Activated T-helper 2 cell treated with anti-CD3 and anti-CD28 coated beads, Interferon-gamma antibody, Interleukin-2, Interleukin-4, amounts not matched to agents 10 μg/mL and 5 μg/mL and 100 μg/mL, durations not matched to agents 14 hours and 24 hours and 36 hours (primary cell): ENCODE data around the gene HMCN1. TPM values are rescaled to one million over a fixed set of nuclear protein-coding genes. Genes with fewer than 3 reads are reported as not detected.
"Not testable (repeated sequence)": the region's sequence is repeated elsewhere in the genome, so short reads cannot be mapped to it uniquely, and the experiment has no call there.

Source experiments
- DNase-seq: peaks from one replicate; pipeline ENCODE4 v3.0.0; 2021; ENCODE audit warnings: low spot score
- H3K27ac Mint-ChIP-seq: one replicate; pipeline ENCODE4 v1.8.0; 2021; ENCODE audit warnings: mixed read lengths
- H3K27me3 Mint-ChIP-seq: one replicate; pipeline ENCODE4 v1.8.0; 2021; ENCODE audit warnings: low read depth, mixed read lengths
- H3K36me3 Mint-ChIP-seq: one replicate; pipeline ENCODE4 v1.8.0; 2021; ENCODE audit warnings: low read depth, mixed read lengths
- H3K4me1 Mint-ChIP-seq: one replicate; pipeline ENCODE4 v1.8.0; 2021; ENCODE audit warnings: low read depth, mixed read lengths
- H3K4me3 Mint-ChIP-seq: one replicate; pipeline ENCODE4 v1.8.0; 2021; ENCODE audit warnings: low read depth, mild to moderate bottlenecking, moderate library complexity, mixed read lengths
- H3K9me3 Mint-ChIP-seq: one replicate; pipeline ENCODE4 v1.8.0; 2021; ENCODE audit warnings: mixed read lengths
- intact Hi-C: fragments of 100-400 bp; cut with micrococcal nuclease; formaldehyde crosslinking; loops from one replicate; pipeline ENCODE4 v1.15.1; 2023
- total RNA-seq: library from RNA; stranded (reverse); gene quantifications from 2 replicates; pipeline ENCODE4 v1.2.3, GENCODE V29; 2022

The HMCN1 gene
- total RNA-seq, 1 donor from 2014 or later = 0.18 TPM

DNA sequence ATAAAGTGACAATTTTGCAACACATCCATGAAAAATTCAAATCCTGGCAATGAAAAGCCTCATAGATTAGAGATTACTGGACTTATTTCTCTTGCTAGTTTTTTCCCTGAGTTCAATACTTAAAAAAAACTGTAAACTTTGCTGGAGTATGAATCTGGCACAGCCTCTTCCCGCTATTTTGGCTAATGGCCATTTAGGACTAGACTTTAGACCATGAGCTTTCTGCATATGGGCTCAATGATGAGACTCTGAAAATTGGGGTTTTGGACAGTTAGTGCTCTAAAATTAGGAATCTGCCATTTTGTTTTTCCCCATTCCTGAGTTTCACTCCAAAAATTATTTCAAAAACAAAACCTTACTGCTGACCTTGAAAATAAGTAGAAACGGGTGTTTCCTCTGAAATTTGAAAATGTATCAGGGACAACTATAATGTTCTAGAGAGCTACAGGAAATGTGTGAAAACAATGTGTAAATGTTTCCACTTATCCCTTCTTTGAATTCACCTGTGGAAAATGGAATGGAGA, 137.5 kb downstream of the HMCN1 start:
- H3K4me3 Mint-ChIP-seq = no peak overlapping the region
- no peaks in the 10 kb centered on the region for H3K36me3 Mint-ChIP-seq
- intact Hi-C loops = no loop called here
- no peak overlapping the region for H3K27ac Mint-ChIP-seq
- H3K4me1 Mint-ChIP-seq = no peaks in the 10 kb centered on the region
- DNase-seq = no peak
- no peaks in the 10 kb centered on the region for H3K9me3 Mint-ChIP-seq
- H3K27me3 Mint-ChIP-seq = no peaks in the 10 kb centered on the region

DNA sequence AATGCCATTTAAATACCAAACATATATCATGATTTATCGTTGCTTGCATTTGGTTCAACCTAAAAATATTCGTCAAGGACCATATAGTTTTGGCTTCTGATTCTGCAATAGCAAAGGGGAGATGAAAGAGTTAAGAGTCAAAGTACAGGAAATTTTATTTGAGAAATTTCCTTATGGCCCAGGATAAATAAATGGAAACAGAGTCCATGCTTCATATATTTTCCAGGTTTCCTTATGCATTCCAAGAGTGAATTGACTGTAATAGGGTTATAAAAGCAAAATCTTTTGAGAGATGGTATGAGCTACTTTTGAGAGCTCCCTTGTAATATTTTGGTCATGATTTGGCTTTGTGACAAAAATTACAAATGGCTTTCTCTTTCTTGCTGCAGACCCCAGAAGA, 140.1 kb downstream of the HMCN1 start:
- Mint-ChIP-seq H3K36me3 (no peaks in the 10 kb centered on the region), H3K4me3 (no peak overlapping the region), H3K9me3 (no peaks in the 10 kb centered on the region), H3K4me1 (no peaks in the 10 kb centered on the region), H3K27ac (no peak overlapping the region), H3K27me3 (no peaks in the 10 kb centered on the region)
- no peak for DNase-seq
- intact Hi-C loops = no loop called here

DNA sequence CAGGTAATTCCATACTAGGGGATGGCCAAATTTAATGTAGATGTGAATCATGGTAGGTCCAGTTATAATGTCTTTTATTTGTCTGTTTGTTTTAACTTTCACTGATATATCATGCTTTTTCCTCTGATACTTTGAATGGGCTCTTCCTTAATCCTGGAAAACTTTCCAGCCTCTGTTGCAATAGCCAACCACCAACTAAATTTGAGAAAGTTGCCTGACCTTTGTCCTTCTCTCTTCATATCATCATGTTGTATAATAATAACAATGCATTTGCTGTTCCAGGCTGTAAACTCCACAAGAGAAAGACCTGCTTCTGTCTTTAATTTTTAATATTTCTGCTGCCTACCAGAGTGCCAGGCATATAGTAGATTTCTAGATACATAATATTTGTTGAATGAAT, 146.1 kb downstream of the HMCN1 start:
- intact Hi-C loops = no loop called here
- DNase-seq = no peak
- Mint-ChIP-seq H3K4me1 (no peaks in the 10 kb centered on the region), H3K4me3 (no peak overlapping the region), H3K9me3 (no peaks in the 10 kb centered on the region), H3K27me3 (no peaks in the 10 kb centered on the region), H3K27ac (no peak overlapping the region), H3K36me3 (no peaks in the 10 kb centered on the region)

DNA sequence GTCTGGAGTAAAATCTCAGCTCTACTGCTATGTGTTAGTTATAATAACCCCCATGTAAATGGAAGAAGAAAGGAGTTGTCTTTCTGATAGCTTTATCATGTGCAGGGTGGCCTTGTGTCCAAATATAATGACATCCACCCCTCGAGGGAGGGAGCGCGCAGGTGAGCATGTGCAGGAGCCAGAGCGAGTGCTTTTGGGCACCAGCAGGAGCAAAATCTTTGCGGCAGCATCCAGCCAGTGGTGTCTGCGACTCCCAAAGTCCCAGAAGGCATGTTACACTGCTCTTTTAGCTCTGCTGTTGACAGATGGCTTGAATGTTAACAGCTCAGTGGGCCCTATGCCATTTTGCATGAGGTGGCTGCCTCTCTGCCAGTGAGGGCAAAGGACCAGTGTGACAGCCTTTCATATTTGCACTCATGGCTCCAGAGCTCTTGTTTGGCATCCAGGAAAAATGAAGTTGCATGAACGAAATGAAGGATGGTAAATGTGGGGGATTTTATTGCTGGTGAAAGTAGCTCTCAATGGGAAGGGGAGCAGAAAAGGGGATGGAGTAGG, 146.7 kb downstream of the HMCN1 start:
- no peaks in the 10 kb centered on the region for H3K9me3 Mint-ChIP-seq
- no peaks in the 10 kb centered on the region for H3K4me1 Mint-ChIP-seq
- intact Hi-C loops = no loop called here
- DNase-seq = no peak
- no peak overlapping the region for H3K27ac Mint-ChIP-seq
- H3K27me3 Mint-ChIP-seq = no peaks in the 10 kb centered on the region
- no peaks in the 10 kb centered on the region for H3K36me3 Mint-ChIP-seq
- H3K4me3 Mint-ChIP-seq = no peak overlapping the region

DNA sequence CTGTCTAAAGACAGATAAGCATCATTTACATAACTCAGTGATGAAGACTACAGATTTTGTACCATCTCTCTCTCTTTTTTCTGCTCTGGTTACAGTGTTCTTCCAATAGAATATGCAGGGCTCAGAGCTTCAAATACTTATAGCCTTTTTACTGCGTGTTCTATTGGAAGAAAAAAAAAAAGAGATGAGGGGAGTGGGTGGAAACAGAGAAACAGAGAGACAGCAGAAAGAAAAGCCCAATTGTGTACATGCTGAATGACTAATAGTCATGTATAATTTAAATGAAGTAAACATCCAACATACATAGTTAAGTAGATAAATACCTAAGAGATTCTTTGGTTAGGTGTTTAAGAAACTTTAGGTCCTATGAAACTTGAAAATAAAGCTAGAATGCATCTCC, 151.9 kb downstream of the HMCN1 start:
- Mint-ChIP-seq H3K4me1 (no peaks in the 10 kb centered on the region), H3K4me3 (no peak overlapping the region), H3K36me3 (no peaks in the 10 kb centered on the region), H3K9me3 (no peaks in the 10 kb centered on the region), H3K27ac (no peak overlapping the region), H3K27me3 (no peaks in the 10 kb centered on the region)
- no peak for DNase-seq
- intact Hi-C loops = no loop called here

DNA sequence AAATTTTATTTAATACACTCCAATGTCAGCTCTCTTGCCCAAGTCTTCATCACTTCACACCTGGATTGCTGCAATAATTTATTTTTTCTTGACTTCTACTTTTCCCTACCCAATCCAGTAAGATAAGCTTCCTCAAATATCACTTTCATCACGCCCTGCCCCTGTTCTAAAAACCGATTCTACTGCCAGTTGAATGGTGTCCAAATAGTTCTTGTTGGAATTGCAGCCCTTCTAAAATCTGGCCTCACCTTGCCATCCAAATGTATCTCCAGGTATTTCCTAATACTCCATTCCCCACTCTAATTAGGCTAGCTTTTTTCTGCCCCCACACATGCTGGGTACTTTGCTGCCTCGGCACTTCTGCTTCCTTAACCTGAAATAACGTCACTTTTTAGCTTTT, 152.5 kb downstream of the HMCN1 start:
- Mint-ChIP-seq H3K4me3 (no peak overlapping the region), H3K27ac (no peak overlapping the region), H3K4me1 (no peaks in the 10 kb centered on the region), H3K9me3 (no peaks in the 10 kb centered on the region), H3K27me3 (no peaks in the 10 kb centered on the region), H3K36me3 (no peaks in the 10 kb centered on the region)
- intact Hi-C loops = no loop called here
- no peak for DNase-seq

DNA sequence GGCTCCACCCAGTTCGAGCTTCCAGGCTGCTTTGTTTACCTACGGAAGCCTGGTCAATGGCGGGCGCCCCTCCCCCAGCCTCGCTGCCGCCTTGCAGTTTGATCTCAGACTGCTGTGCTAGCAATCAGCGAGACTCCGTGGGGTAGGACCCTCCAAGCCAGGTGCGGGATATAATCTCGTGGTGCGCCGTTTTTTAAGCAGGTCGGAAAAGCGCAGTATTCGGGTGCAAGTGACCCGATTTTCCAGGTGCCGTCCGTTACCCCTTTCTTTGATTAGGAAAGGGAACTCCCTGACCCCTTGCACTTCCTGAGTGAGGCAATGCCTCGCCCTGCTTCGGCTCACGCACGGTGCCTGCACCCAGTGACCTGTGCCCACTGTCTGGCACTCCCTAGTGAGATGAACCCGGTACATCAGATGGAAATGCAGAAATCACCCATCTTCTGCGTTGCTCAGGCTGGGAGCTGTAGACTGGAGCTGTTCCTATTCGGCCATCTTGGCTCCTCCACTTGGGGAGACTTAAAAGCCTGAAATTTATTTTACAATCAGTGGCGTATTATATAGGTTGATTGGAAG, 158.7 kb downstream of the HMCN1 start:
- H3K4me3 Mint-ChIP-seq, H3K36me3 Mint-ChIP-seq, intact Hi-C loops, H3K27me3 Mint-ChIP-seq, H3K27ac Mint-ChIP-seq, DNase-seq, H3K4me1 Mint-ChIP-seq, H3K9me3 Mint-ChIP-seq: not testable (repeated sequence)

DNA sequence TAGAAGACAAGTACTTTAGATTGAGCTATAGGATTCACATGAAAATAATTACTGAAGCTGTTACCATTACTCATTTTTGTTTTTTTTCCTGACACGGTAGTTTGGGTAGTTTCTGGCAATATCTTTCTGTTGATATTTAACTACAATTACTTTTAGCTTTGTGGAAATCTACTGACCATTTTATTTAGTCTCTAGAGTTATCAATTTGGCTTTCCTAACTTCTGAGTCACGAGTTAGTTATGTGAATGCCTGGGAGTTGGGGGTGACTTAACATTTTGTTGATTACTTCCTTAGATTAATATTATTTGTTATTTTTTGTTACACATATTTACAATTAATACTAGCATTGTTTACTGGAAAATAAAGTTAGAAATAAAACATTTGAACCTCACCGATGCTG, 160.6 kb downstream of the HMCN1 start:
- intact Hi-C loops = no loop called here
- H3K4me3 Mint-ChIP-seq = no peak overlapping the region
- no peak overlapping the region for H3K27ac Mint-ChIP-seq
- H3K27me3 Mint-ChIP-seq = no peaks in the 10 kb centered on the region
- no peaks in the 10 kb centered on the region for H3K36me3 Mint-ChIP-seq
- H3K4me1 Mint-ChIP-seq = no peaks in the 10 kb centered on the region
- no peaks in the 10 kb centered on the region for H3K9me3 Mint-ChIP-seq
- no peak for DNase-seq

DNA sequence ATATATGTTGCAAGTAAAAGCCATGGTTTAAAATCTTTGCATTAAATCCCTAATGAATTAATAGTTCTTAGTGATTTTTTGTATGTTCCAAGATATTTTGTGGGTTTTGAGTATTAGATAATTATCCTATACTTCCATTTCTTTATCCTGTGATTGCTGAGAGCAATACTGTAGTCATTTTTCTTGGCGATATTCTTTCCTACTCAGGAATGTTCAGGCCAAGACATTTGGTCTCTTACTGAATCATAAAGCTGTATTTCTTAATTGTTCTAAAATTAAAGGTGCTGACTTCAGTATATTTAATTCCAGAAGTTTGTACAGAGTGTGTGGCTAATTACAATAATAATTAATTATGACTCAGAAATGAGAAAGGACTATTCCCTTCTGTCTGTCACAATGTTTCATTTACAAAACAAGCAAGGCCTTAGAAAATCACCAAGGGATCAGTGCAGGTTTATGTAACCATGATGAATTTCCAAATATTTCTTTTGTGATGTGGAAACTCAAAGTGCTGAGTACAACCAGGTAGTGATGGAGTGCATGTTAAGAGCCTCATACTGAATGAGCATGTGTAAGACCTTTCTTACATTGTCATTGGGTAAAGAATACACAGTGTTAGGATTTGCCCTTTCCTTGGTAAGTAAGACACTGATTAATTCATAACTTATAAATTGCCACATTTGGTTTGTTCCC, 161.2 kb downstream of the HMCN1 start:
- Mint-ChIP-seq H3K27ac (no peak overlapping the region), H3K4me1 (no peaks in the 10 kb centered on the region), H3K36me3 (no peaks in the 10 kb centered on the region), H3K27me3 (no peaks in the 10 kb centered on the region), H3K4me3 (no peak overlapping the region), H3K9me3 (no peaks in the 10 kb centered on the region)
- no peak for DNase-seq
- intact Hi-C loops = no loop called here

DNA sequence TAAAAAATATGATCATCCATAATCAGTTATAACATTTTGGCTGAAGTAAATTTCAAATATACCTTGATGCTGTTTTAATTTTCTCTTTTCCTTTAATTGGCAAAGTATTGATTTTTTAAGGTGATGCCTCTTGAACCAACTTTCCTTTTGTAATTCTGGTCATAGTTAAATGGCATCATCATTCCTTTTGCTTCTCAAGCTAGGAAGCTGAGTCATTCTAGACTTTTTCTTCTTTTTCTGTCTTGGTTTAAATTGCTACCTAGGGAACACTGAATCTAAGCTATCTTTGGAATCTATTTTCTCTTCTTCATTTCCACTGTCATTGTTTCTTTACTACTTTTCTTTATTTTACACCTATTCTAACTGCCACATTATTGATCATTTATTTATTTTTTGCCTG, 162.7 kb downstream of the HMCN1 start:
- Mint-ChIP-seq H3K4me1 (no peaks in the 10 kb centered on the region), H3K27ac (no peak overlapping the region), H3K36me3 (no peaks in the 10 kb centered on the region), H3K9me3 (no peaks in the 10 kb centered on the region), H3K27me3 (no peaks in the 10 kb centered on the region), H3K4me3 (no peak overlapping the region)
- no peak for DNase-seq
- intact Hi-C loops = no loop called here

DNA sequence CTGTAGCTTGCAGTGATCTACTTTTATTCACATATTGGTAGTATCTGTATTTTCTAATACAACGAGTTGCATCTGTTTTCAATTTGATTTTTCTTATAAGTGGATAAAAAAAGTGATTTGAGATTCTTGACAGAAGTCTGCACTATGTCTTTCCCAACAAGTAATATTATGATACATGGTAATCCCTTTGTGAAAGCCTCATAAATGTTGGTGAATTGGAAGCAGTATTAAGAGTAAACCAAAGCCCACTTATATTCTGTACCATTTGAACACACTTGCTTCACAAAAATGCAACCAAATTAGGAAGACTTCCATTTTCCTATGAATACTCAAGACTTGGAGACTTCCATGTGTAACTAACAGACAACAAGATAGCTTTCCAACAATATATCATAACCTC, 172.0 kb downstream of the HMCN1 start:
- no peak for DNase-seq
- Mint-ChIP-seq H3K27ac (no peak overlapping the region), H3K27me3 (no peaks in the 10 kb centered on the region), H3K4me1 (no peaks in the 10 kb centered on the region), H3K4me3 (no peak overlapping the region), H3K36me3 (no peaks in the 10 kb centered on the region), H3K9me3 (no peaks in the 10 kb centered on the region)
- intact Hi-C loops = no loop called here

DNA sequence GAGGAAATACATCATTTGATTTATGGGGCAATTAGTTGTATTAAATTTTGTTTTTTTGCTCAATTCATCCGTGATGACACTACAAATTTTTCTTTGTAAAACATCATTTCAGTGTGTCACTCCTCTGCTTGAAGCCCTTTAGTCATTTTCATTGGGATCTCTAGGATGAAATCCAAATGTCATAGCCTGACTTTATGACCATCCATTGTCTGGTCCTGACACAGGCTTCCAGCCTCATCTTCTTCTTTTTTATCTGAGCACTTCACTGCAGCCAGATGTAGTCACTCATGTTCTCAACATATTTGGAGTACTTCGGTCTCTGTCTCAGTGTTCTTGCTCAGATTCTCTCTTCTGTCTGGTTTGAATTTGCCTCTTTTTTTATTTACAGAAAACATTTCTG, 173.1 kb downstream of the HMCN1 start:
- no peak overlapping the region for H3K4me3 Mint-ChIP-seq
- no peaks in the 10 kb centered on the region for H3K36me3 Mint-ChIP-seq
- no peaks in the 10 kb centered on the region for H3K27me3 Mint-ChIP-seq
- intact Hi-C loops = no loop called here
- DNase-seq = no peak
- no peak overlapping the region for H3K27ac Mint-ChIP-seq
- H3K9me3 Mint-ChIP-seq = no peaks in the 10 kb centered on the region
- no peaks in the 10 kb centered on the region for H3K4me1 Mint-ChIP-seq

DNA sequence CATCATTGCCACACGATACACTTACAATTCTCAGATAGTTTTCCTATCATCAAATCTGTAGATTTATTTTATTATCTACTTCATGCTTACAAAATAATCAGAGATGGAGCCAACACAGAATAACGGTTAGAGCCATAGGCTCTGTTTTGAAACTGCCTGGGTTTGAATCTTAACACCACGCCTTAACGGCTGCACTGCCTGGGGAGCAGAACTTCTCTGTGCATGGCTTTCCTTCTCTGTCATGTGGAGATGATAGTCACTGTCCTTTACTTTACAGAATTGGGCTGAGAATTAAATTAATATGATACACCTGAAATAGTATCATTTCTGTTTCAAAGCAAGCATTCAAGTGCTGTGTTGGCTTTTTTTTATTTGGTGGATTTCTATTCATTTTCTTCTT, 177.8 kb downstream of the HMCN1 start:
- intact Hi-C loops = no loop called here
- Mint-ChIP-seq H3K4me3 (no peak overlapping the region), H3K4me1 (no peaks in the 10 kb centered on the region), H3K9me3 (no peaks in the 10 kb centered on the region), H3K27ac (no peak overlapping the region), H3K27me3 (no peaks in the 10 kb centered on the region), H3K36me3 (no peaks in the 10 kb centered on the region)
- DNase-seq = no peak
